Osteoblast (primary cell): Measurements from ENCODE around the gene CAMTA1. TPM values are rescaled to one million over a fixed set of nuclear protein-coding genes. Genes with fewer than 3 reads are reported as not detected.
A peak's percentile ranks its signal among the peaks of the same experiment; 100 is the strongest.

Experiments
- DNase-seq: peaks from one replicate; pipeline ENCODE4 v3.0.0; 2011; ENCODE audit warnings: low spot score, mixed read lengths; ENCODE audit not compliant: insufficient read length; ENCODE audit errors: missing footprints
- H2AFZ ChIP-seq: 2 replicates; pipeline ENCODE4 v1.6.0; 2011; ENCODE audit warnings: mild to moderate bottlenecking, low read length
- H3K27ac ChIP-seq: 2 replicates; pipeline ENCODE4 v1.5.1; 2011; ENCODE audit warnings: mild to moderate bottlenecking, low read depth, low read length, moderate library complexity
- H3K27me3 ChIP-seq: 2 replicates; pipeline ENCODE4 v1.6.0; 2012; ENCODE audit warnings: mild to moderate bottlenecking, control low read depth, inconsistent platforms, low read length, moderate library complexity; ENCODE audit not compliant: insufficient read depth
- H3K36me3 ChIP-seq: 2 replicates; pipeline ENCODE4 v1.5.1; 2011; ENCODE audit warnings: mild to moderate bottlenecking, low read length, control low read depth, moderate library complexity; ENCODE audit not compliant: insufficient read depth
- H3K4me1 ChIP-seq: 2 replicates; pipeline ENCODE4 v1.5.1; 2011; ENCODE audit warnings: mild to moderate bottlenecking, low read length, control low read depth, moderate library complexity; ENCODE audit not compliant: insufficient read depth
- H3K4me2 ChIP-seq: 2 replicates; pipeline ENCODE4 v1.6.0; 2011; ENCODE audit warnings: mild to moderate bottlenecking, low read length; ENCODE audit not compliant: insufficient read depth
- H3K4me3 ChIP-seq: fragments of 200-600 bp; sonication (generic); 3 replicates; pipeline ENCODE4 v1.5.1; 2012; ENCODE audit warnings: mild to moderate bottlenecking, low read length, inconsistent platforms; ENCODE audit not compliant: insufficient read depth
- H3K79me2 ChIP-seq: 2 replicates; pipeline ENCODE4 v1.6.0; 2012; ENCODE audit warnings: mild to moderate bottlenecking, low read length, control low read depth, inconsistent platforms; ENCODE audit not compliant: insufficient read depth
- H3K9me3 ChIP-seq: 2 replicates; pipeline ENCODE4 v1.5.1; 2011; ENCODE audit warnings: low read depth, low read length, control low read depth
- H4K20me1 ChIP-seq: 2 replicates; pipeline ENCODE4 v1.6.0; 2012; ENCODE audit warnings: mild to moderate bottlenecking, low read length, control low read depth; ENCODE audit not compliant: insufficient read depth
- total RNA-seq: library from RNA; depleted of rRNA; stranded (reverse); fragments of >200 nt; gene quantifications from 2 replicates; pipeline ENCODE4 v1.2.3, GENCODE V29; 2012
- TF ChIP-seq, protein P1 (sequence below): IDR thresholded peaks from 2 replicates; pipeline ENCODE4 v1.5.1; 2011; ENCODE audit warnings: mild to moderate bottlenecking, low read depth, low read length, moderate library complexity; ENCODE audit errors: extremely low read depth

CAMTA1 gene
- total RNA-seq, 1 donor: 47.4 TPM

- no peaks in the 10 kb centered on the region for H3K79me2 ChIP-seq
- H3K27me3 ChIP-seq: peaks cover 14% of the 10 kb centered on the region
- H3K4me1 ChIP-seq: no peaks in the 10 kb centered on the region
- no peak overlapping the region for H3K4me2 ChIP-seq
- H4K20me1 ChIP-seq: no peaks in the 10 kb centered on the region
- H3K4me3 ChIP-seq: no peak overlapping the region
- H3K27ac ChIP-seq: no peak overlapping the region
- TF ChIP-seq, protein P1, sequence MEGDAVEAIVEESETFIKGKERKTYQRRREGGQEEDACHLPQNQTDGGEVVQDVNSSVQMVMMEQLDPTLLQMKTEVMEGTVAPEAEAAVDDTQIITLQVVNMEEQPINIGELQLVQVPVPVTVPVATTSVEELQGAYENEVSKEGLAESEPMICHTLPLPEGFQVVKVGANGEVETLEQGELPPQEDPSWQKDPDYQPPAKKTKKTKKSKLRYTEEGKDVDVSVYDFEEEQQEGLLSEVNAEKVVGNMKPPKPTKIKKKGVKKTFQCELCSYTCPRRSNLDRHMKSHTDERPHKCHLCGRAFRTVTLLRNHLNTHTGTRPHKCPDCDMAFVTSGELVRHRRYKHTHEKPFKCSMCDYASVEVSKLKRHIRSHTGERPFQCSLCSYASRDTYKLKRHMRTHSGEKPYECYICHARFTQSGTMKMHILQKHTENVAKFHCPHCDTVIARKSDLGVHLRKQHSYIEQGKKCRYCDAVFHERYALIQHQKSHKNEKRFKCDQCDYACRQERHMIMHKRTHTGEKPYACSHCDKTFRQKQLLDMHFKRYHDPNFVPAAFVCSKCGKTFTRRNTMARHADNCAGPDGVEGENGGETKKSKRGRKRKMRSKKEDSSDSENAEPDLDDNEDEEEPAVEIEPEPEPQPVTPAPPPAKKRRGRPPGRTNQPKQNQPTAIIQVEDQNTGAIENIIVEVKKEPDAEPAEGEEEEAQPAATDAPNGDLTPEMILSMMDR: no peak
- no peaks in the 10 kb centered on the region for H3K36me3 ChIP-seq
- no peaks in the 10 kb centered on the region for H3K9me3 ChIP-seq
- H2AFZ ChIP-seq: no peak overlapping the region
- no peak for DNase-seq
Measured at GRCh38 chr1:7727809-7728471, 942.7 kb downstream of the CAMTA1 start.

GRCh38 chr1:7729761-7730160 lies 944.5 kb downstream of the CAMTA1 start:
- no peaks in the 10 kb centered on the region for H3K79me2 ChIP-seq
- no peaks in the 10 kb centered on the region for H4K20me1 ChIP-seq
- no peaks in the 10 kb centered on the region for H3K4me1 ChIP-seq
- no peak overlapping the region for H3K27ac ChIP-seq
- no peaks in the 10 kb centered on the region for H3K36me3 ChIP-seq
- no peaks in the 10 kb centered on the region for H3K9me3 ChIP-seq
- TF ChIP-seq, protein P1: no peak
- H2AFZ ChIP-seq: no peak overlapping the region
- H3K27me3 ChIP-seq: peaks cover 14% of the 10 kb centered on the region
- no peak overlapping the region for H3K4me3 ChIP-seq
- no peak for DNase-seq
- H3K4me2 ChIP-seq: no peak overlapping the region

GRCh38 chr1:7732331-7732730 lies 947.1 kb downstream of the CAMTA1 start:
- peaks cover 6% of the 10 kb centered on the region for H3K27me3 ChIP-seq
- TF ChIP-seq, protein P1: no peak
- no peak overlapping the region for H3K4me3 ChIP-seq
- H4K20me1 ChIP-seq: no peaks in the 10 kb centered on the region
- no peak overlapping the region for H2AFZ ChIP-seq
- no peak for DNase-seq
- H3K36me3 ChIP-seq: no peaks in the 10 kb centered on the region
- H3K9me3 ChIP-seq: no peaks in the 10 kb centered on the region
- H3K4me2 ChIP-seq: no peak overlapping the region
- H3K4me1 ChIP-seq: no peaks in the 10 kb centered on the region
- no peak overlapping the region for H3K27ac ChIP-seq
- H3K79me2 ChIP-seq: no peaks in the 10 kb centered on the region

DNA sequence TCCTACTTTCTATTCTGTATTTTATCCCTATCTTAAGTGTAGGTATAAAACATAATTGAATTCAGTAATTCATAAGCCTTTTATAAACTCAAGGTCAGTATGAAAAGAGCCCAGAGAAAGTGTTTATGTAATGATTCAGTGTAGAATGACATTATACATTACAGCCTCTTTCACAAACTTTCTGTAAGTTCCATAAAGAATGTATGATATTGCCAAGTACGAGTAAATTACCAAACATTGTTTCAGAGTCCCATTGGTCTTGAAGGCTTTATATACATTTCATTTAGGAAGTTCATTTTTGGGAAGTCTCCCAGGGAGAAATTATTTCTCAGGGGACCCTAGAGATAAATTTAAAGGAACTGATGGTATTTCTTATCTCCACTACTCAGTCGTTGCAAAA lies 948.0 kb downstream of the CAMTA1 start:
- peak; percentile 62 for DNase-seq
- H3K9me3 ChIP-seq: no peaks in the 10 kb centered on the region

More for the DNA sequence above, 948.0 kb downstream of the CAMTA1 start:
- no peaks in the 10 kb centered on the region for H3K79me2 ChIP-seq
- H3K4me3 ChIP-seq: no peak overlapping the region
- H3K27me3 ChIP-seq: peaks cover 11% of the 10 kb centered on the region
- H2AFZ ChIP-seq: no peak overlapping the region
- TF ChIP-seq, protein P1: no peak
- H3K4me1 ChIP-seq: no peaks in the 10 kb centered on the region
- no peaks in the 10 kb centered on the region for H4K20me1 ChIP-seq
- H3K36me3 ChIP-seq: no peaks in the 10 kb centered on the region
- no peak overlapping the region for H3K27ac ChIP-seq
- no peak overlapping the region for H3K4me2 ChIP-seq
